VCaP (cell line): Measurements from ENCODE around the gene ZNF844.
"Not testable (repeated sequence)": the region's sequence is repeated elsewhere in the genome, so short reads cannot be mapped to it uniquely, and the experiment has no call there.

Source experiments
- H3K27ac ChIP-seq: fragments of 450-650 bp; 2 replicates; pipeline ENCODE4 v1.5.1; 2017
- TF ChIP-seq, protein P1 (sequence below): fragments of 450-650 bp; conservative IDR thresholded peaks from 2 replicates; pipeline ENCODE4 v1.5.1; 2017; ENCODE audit warnings: mild to moderate bottlenecking, moderate library complexity

The ZNF844 gene

DNA sequence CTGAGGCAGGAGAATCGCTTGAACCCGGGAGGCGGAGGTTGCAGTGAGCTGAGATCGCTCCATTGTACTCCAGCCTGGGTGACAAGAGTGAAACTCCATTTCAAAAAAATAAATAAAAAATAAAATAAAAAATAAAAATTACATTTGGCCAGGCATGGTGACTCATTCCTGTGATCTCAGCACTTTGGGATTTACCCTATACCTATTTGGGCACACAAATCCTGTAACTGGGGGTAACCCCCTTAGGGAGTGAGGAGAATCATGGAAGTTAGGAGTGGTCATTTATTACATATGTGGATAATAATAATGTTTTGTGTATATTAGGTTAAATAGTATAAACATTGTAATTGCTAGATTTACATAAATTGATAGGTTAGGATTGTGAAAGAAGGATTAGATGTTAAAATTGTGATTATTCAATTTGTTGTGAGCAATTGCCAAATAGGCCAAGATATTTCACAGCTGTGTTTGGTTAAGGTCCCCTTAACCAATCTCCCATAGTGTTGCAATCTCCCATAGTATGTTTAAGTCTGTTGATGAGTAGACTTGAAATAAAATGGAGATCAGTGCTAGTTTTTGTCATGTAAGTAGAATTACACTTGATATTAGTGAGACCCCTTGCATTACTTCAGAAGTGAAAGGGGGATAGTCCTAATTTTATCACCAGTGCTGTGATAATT is 30.7 kb downstream of the ZNF844 start:
- TF ChIP-seq, protein P1, sequence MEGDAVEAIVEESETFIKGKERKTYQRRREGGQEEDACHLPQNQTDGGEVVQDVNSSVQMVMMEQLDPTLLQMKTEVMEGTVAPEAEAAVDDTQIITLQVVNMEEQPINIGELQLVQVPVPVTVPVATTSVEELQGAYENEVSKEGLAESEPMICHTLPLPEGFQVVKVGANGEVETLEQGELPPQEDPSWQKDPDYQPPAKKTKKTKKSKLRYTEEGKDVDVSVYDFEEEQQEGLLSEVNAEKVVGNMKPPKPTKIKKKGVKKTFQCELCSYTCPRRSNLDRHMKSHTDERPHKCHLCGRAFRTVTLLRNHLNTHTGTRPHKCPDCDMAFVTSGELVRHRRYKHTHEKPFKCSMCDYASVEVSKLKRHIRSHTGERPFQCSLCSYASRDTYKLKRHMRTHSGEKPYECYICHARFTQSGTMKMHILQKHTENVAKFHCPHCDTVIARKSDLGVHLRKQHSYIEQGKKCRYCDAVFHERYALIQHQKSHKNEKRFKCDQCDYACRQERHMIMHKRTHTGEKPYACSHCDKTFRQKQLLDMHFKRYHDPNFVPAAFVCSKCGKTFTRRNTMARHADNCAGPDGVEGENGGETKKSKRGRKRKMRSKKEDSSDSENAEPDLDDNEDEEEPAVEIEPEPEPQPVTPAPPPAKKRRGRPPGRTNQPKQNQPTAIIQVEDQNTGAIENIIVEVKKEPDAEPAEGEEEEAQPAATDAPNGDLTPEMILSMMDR, result no peak
- H3K27ac ChIP-seq, result no peak overlapping the region

DNA sequence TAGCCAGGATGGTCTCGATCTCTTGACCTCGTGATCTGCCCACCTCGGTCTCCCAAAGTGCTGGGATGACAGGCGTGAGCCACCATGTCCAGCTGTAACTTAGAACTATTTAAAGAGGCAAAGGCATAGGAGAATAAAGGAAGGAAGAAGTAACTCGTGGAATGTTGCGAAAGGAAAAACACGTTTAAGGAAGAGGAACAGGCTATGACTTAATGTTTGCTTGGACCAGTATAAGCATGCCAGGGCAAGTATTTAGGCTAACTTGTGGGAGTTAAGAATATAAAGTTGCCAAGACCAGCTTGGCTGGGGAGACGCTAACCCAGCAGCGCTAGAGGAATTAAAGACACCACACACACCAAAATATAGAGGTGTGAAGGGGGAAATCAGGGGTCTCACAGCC is 33.5 kb downstream of the ZNF844 start:
- H3K27ac ChIP-seq, result no peak overlapping the region
- TF ChIP-seq, protein P1, result no peak

DNA sequence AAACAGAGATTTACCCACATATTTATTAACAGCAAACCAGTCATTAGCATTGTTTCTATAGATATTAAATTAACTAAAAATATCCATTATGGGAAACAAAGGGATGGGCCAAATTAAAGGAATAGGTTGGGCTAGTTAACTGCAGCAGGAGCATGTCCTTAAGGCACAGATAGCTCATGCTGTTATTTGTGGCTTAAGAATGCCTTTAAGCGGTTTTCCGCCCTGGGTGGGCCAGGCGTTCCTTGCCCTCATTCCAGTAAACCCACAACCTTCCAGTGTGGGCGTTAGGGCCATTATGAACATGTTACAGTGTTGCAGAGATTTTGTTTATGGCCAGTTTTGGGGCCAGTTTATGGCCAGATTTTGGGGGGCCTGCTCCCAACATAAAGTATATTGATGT is 39.4 kb downstream of the ZNF844 start:
- H3K27ac ChIP-seq, result not testable (repeated sequence)

DNA sequence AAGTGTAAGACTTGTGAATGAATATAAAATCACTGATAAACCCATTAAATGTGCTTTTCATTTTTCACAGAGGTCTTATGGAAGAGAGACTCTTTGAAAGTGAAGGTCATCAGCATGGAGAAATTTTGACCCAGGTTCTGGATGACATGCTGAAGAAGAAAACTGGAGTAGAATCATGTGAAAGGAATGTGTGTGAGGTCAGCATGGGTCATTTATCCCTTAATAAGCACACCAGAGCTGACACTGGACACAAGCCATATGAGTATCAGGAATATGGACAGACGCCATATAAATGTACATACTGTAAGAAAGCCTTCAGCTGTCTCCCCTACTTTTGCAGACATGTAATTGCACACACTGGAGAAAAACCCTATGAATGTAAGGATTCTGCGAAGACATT is 46.6 kb downstream of the ZNF844 start:
- no peak overlapping the region for H3K27ac ChIP-seq

DNA sequence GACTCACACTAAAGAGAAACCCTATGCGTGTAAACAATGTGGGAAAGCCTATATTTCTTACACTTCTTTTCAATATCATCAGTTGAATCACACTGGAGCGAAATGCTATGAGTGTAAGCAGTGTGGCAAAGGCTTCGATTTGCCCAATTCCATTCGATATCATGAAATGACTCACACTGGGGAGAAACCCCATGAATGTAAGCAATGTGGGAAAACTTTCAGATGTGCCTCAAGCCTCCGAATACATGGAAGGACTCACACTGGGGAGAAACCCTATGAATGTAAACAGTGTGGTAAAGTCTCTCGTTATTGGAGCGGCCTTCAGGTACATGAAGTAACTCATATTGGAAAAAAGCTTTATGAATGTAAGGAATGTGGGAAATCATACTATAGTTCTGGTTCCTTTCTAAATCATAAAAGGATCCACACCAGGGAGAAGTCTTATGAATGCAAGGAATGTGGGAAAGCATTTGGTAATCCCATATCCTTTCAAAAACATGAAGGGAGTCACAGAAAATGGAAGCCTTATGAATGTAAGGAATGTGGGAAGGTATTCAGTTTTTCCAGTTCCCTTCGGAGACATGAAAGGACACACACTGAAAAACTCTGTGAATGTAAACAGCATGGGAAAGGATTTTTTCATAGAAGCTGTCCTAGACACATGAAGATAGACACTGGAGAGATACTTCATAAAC is 47.6 kb downstream of the ZNF844 start:
- no peak overlapping the region for H3K27ac ChIP-seq
- TF ChIP-seq, protein P1, result no peak

More for the DNA sequence above, 46.6 kb downstream of the ZNF844 start:
- TF ChIP-seq, protein P1, result no peak

DNA sequence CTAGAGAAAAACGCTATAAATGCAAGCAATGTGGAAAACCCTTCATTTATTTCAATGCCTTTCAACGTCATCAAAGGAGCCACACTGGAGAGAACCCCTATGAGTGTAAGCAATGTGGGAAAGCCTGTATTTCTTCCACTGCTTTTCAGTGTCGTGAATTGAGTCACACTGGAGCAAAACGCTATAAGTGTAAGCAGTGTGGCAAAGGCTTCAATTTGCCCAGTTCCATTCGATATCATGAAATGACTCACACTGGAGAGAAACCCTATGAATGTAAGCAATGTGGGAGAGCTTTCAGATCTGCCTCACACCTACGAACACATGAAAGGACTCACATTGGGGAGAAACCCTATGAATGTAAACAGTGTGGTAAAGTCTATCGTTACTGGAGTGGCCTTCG is 48.2 kb downstream of the ZNF844 start:
- no peak overlapping the region for H3K27ac ChIP-seq

DNA sequence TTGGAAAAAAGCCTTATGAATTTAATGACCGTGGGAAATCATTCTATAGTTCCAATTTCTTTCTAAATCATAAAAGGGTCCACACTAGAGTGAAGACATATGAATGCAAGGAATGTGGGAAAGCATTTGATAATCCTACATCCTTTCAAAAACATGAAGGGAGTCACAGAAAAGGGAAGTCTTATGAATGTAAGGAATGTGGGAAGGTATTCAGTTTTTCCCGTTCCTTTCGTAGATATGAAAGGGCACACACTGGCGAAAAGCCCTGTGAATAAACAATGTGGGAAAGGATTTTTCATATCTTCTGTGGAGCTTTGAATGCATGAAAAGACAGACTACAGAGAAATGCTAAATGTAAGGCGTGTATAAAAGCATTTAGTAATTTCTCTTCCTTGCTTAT is 48.6 kb downstream of the ZNF844 start:
- TF ChIP-seq, protein P1, result no peak
- no peak overlapping the region for H3K27ac ChIP-seq

More for the DNA sequence above, 48.2 kb downstream of the ZNF844 start:
- TF ChIP-seq, protein P1, result no peak
